Measurements from ENCODE around the gene IL1RL2. TPM values are rescaled to one million over a fixed set of nuclear protein-coding genes. Genes with fewer than 3 reads are reported as not detected.

The IL1RL2 gene
- total and polyA plus RNA-seq, 4 donors: 0.98 to 2.0 (median 1.3) TPM

DNA sequence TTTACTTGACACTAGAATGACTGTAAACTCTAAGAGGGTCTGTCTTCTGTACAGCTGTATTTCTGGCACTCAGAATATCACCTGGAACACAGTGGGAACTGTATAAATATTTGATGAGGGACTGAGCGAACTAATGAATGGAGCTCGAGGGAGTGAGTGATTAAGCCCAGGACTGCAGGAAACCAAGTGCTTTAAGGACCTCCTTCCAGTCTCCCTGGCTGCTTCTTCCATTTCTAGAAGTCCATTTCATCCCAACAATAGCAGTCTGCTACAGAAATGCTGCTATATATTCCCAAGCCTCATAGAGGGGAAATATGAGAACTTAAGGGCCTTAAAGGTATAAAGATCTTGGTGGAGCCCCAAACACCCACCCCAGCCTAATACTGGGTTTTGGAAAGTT, 2.8 kb upstream of the IL1RL2 start:
- H3K27ac ChIP-seq (ENCODE audit: low read depth in 1 of 2, low read length in 2 of 2): no peak overlapping the region
- no peak for DNase-seq (ENCODE audit: low spot score)
- no peak for TF ChIP-seq GABPA (IDR thresholded peaks at IDR 0.05 in 1 of 2, conservative IDR thresholded peaks at IDR 0.05 in 1 of 2)
- 55% methylated on average over 2 of the region's 2 CpGs for WGBS
- H3K4me1 ChIP-seq (ENCODE audit: control insufficient read depth in 4 of 4, insufficient read depth in 4 of 4, low read length in 3 of 4): peaks cover 0 to 11% (median 2%) of the 10 kb centered on the region in 4 donors
- H3K36me3 ChIP-seq (ENCODE audit: control insufficient read depth in 4 of 4, insufficient read depth in 3 of 4, low read depth in 1 of 4, low read length in 3 of 4): peaks cover 0 to 2% (median 0%) of the 10 kb centered on the region in 4 donors
- H3K9ac ChIP-seq (ENCODE audit: low read depth in 1 of 2, low read length in 2 of 2): no peak overlapping the region
- no peaks in the 10 kb centered on the region for H3K9me3 ChIP-seq (ENCODE audit: control insufficient read depth in 4 of 4, low read length in 3 of 4)
- H3K4me3 ChIP-seq (ENCODE audit: low read depth in 1 of 3, low read length in 3 of 3): no peak overlapping the region
- H3K27me3 ChIP-seq (ENCODE audit: control insufficient read depth in 4 of 4, insufficient read depth in 4 of 4, low read length in 3 of 4): no peaks in the 10 kb centered on the region

DNA sequence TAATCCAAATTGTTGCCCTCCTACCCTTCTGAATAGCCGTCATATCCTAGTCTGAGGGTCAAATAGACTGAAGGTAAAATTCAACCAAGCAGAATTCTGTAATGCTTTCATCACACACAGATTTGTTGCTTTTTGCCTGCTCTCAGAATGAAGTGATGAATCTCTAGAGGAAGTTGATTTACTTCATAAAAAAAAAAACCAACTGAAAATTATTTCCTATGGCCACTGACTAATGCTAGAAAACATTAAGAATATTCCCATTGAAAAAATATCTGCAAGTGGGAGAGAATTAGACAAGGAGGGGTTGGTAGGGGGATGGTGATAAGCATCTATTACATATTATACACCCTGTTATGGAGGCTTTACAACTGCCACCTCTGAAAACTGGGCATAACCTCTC, 2.3 kb upstream of the IL1RL2 start:
- Histone ChIP-seq H3K4me3 (ENCODE audit: low read depth in 1 of 3, low read length in 3 of 3) (no peak overlapping the region), H3K27me3 (ENCODE audit: control insufficient read depth in 4 of 4, insufficient read depth in 4 of 4, low read length in 3 of 4) (no peaks in the 10 kb centered on the region), H3K27ac (ENCODE audit: low read depth in 1 of 2, low read length in 2 of 2) (no peak overlapping the region), H3K36me3 (ENCODE audit: control insufficient read depth in 4 of 4, insufficient read depth in 3 of 4, low read depth in 1 of 4, low read length in 3 of 4) (peaks cover 0 to 2% (median 0%) of the 10 kb centered on the region in 4 donors), H3K9ac (ENCODE audit: low read depth in 1 of 2, low read length in 2 of 2) (no peak overlapping the region), H3K4me1 (ENCODE audit: control insufficient read depth in 4 of 4, insufficient read depth in 4 of 4, low read length in 3 of 4) (peaks cover 0 to 11% (median 2%) of the 10 kb centered on the region in 4 donors), H3K9me3 (ENCODE audit: control insufficient read depth in 4 of 4, low read length in 3 of 4) (no peaks in the 10 kb centered on the region)
- WGBS: 95% methylated on average over 1 of the region's 1 CpG
- TF ChIP-seq TAF1 (conservative IDR thresholded peaks at IDR 0.05) (no peak), RAD21 (IDR thresholded peaks at IDR 0.05) (no peak), JUND (IDR thresholded peaks at IDR 0.05) (no peak), YY1 (IDR thresholded peaks at IDR 0.05) (no peak), GABPA (IDR thresholded peaks at IDR 0.05 in 1 of 2, conservative IDR thresholded peaks at IDR 0.05 in 1 of 2) (no peak), SP1 (IDR thresholded peaks at IDR 0.05) (no peak), FOXA2 (IDR thresholded peaks at IDR 0.05) (no peak)
- TF ChIP-seq, protein P1, sequence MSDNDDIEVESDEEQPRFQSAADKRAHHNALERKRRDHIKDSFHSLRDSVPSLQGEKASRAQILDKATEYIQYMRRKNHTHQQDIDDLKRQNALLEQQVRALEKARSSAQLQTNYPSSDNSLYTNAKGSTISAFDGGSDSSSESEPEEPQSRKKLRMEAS (IDR thresholded peaks at IDR 0.05): no peak
- TF ChIP-seq, protein P2, sequence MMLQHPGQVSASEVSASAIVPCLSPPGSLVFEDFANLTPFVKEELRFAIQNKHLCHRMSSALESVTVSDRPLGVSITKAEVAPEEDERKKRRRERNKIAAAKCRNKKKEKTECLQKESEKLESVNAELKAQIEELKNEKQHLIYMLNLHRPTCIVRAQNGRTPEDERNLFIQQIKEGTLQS (IDR thresholded peaks at IDR 0.05): no peak
- TF ChIP-seq, protein P3, sequence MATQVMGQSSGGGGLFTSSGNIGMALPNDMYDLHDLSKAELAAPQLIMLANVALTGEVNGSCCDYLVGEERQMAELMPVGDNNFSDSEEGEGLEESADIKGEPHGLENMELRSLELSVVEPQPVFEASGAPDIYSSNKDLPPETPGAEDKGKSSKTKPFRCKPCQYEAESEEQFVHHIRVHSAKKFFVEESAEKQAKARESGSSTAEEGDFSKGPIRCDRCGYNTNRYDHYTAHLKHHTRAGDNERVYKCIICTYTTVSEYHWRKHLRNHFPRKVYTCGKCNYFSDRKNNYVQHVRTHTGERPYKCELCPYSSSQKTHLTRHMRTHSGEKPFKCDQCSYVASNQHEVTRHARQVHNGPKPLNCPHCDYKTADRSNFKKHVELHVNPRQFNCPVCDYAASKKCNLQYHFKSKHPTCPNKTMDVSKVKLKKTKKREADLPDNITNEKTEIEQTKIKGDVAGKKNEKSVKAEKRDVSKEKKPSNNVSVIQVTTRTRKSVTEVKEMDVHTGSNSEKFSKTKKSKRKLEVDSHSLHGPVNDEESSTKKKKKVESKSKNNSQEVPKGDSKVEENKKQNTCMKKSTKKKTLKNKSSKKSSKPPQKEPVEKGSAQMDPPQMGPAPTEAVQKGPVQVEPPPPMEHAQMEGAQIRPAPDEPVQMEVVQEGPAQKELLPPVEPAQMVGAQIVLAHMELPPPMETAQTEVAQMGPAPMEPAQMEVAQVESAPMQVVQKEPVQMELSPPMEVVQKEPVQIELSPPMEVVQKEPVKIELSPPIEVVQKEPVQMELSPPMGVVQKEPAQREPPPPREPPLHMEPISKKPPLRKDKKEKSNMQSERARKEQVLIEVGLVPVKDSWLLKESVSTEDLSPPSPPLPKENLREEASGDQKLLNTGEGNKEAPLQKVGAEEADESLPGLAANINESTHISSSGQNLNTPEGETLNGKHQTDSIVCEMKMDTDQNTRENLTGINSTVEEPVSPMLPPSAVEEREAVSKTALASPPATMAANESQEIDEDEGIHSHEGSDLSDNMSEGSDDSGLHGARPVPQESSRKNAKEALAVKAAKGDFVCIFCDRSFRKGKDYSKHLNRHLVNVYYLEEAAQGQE (IDR thresholded peaks at IDR 0.05): no peak
- no peak for DNase-seq (ENCODE audit: low spot score)

DNA sequence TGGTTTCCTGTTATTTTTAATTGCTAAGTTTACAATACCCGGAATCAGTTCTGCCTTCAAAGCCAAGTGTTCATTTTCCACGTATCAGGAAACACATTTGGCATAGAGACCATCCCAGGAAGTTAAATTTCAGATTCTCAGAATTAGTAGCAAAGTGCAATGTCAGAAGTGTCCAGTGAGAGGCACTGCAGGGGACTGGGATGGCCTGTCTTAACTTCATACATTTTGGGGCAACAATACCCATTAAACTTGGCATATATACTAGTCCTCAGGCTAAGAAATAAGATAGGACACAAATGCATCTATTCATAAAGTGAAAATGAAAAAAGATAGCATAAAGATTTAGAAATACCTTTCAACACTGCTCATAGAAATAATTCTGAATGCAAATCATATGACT, 1.5 kb upstream of the IL1RL2 start:
- no peaks in the 10 kb centered on the region for H3K9me3 ChIP-seq (ENCODE audit: control insufficient read depth in 4 of 4, low read length in 3 of 4)
- H3K36me3 ChIP-seq (ENCODE audit: control insufficient read depth in 4 of 4, insufficient read depth in 3 of 4, low read depth in 1 of 4, low read length in 3 of 4): no peaks in the 10 kb centered on the region
- H3K27ac ChIP-seq (ENCODE audit: low read depth in 1 of 2, low read length in 2 of 2): no peak overlapping the region
- H3K9ac ChIP-seq (ENCODE audit: low read depth in 1 of 2, low read length in 2 of 2): no peak overlapping the region
- peaks cover under 1 to 17% (median 3%) of the 10 kb centered on the region in 4 donors for H3K4me1 ChIP-seq (ENCODE audit: control insufficient read depth in 4 of 4, insufficient read depth in 4 of 4, low read length in 3 of 4)
- no peak overlapping the region for H3K4me3 ChIP-seq (ENCODE audit: low read depth in 1 of 3, low read length in 3 of 3)
- 1% methylated on average over 2 of the region's 2 CpGs for whole genome bisulfite sequencing
- H3K27me3 ChIP-seq (ENCODE audit: control insufficient read depth in 4 of 4, insufficient read depth in 4 of 4, low read length in 3 of 4): no peaks in the 10 kb centered on the region
- DNase-seq (ENCODE audit: low spot score): no peak
- TF ChIP-seq SP1 (IDR thresholded peaks at IDR 0.05): no peak
- TF ChIP-seq RAD21 (IDR thresholded peaks at IDR 0.05): peak; percentile 71 to 83
- TF ChIP-seq, protein P1 (IDR thresholded peaks at IDR 0.05): no peak
- TF ChIP-seq, protein P4, sequence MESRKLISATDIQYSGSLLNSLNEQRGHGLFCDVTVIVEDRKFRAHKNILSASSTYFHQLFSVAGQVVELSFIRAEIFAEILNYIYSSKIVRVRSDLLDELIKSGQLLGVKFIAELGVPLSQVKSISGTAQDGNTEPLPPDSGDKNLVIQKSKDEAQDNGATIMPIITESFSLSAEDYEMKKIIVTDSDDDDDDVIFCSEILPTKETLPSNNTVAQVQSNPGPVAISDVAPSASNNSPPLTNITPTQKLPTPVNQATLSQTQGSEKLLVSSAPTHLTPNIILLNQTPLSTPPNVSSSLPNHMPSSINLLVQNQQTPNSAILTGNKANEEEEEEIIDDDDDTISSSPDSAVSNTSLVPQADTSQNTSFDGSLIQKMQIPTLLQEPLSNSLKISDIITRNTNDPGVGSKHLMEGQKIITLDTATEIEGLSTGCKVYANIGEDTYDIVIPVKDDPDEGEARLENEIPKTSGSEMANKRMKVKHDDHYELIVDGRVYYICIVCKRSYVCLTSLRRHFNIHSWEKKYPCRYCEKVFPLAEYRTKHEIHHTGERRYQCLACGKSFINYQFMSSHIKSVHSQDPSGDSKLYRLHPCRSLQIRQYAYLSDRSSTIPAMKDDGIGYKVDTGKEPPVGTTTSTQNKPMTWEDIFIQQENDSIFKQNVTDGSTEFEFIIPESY (IDR thresholded peaks at IDR 0.05): no peak
- TF ChIP-seq, protein P5, sequence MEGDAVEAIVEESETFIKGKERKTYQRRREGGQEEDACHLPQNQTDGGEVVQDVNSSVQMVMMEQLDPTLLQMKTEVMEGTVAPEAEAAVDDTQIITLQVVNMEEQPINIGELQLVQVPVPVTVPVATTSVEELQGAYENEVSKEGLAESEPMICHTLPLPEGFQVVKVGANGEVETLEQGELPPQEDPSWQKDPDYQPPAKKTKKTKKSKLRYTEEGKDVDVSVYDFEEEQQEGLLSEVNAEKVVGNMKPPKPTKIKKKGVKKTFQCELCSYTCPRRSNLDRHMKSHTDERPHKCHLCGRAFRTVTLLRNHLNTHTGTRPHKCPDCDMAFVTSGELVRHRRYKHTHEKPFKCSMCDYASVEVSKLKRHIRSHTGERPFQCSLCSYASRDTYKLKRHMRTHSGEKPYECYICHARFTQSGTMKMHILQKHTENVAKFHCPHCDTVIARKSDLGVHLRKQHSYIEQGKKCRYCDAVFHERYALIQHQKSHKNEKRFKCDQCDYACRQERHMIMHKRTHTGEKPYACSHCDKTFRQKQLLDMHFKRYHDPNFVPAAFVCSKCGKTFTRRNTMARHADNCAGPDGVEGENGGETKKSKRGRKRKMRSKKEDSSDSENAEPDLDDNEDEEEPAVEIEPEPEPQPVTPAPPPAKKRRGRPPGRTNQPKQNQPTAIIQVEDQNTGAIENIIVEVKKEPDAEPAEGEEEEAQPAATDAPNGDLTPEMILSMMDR (IDR thresholded peaks at IDR 0.05; ENCODE audit: low read depth, low read length, missing input control): peak; percentile 56
- TF ChIP-seq FOXA1 (IDR thresholded peaks at IDR 0.05): no peak
- no peak for TF ChIP-seq HNF4G (IDR thresholded peaks at IDR 0.05)
- no peak for TF ChIP-seq EGR1 (IDR thresholded peaks at IDR 0.05; ENCODE audit: low read depth in 2 of 2)
- TF ChIP-seq YY1 (IDR thresholded peaks at IDR 0.05): no peak
- TF ChIP-seq, protein P3 (IDR thresholded peaks at IDR 0.05): no peak
- no peak for TF ChIP-seq TAF1 (conservative IDR thresholded peaks at IDR 0.05)
- no peak for TF ChIP-seq RXRA (IDR thresholded peaks at IDR 0.05)
